ENCODE measurements around the gene SLC29A3.

SLC29A3 gene

GRCh38 chr10:71309919-71310318 is 9.1 kb upstream of the SLC29A3 start:
- DNase-seq (ENCODE audit: extremely low read depth, low read depth) = no peak
- TF ChIP-seq CTCF (IDR thresholded peaks at IDR 0.05; ENCODE audit: low read depth, low read length) = no peak

GRCh38 chr10:71312220-71312619 is 6.8 kb upstream of the SLC29A3 start:
- no peak for DNase-seq (ENCODE audit: extremely low read depth, low read depth)

GRCh38 chr10:71312811-71313789 is 6.0 kb upstream of the SLC29A3 start:
- TF ChIP-seq CTCF (IDR thresholded peaks at IDR 0.05; ENCODE audit: low read depth, low read length) = no peak
- peak; percentile 42 for DNase-seq (ENCODE audit: extremely low read depth, low read depth)

More at GRCh38 chr10:71312220-71312619, 6.8 kb upstream of the SLC29A3 start:
- no peak for TF ChIP-seq CTCF (IDR thresholded peaks at IDR 0.05; ENCODE audit: low read depth, low read length)

GRCh38 chr10:71314028-71314693 is 4.9 kb upstream of the SLC29A3 start:
- TF ChIP-seq CTCF (IDR thresholded peaks at IDR 0.05; ENCODE audit: low read depth, low read length) = peak; percentile 71
- DNase-seq (ENCODE audit: extremely low read depth, low read depth) = no peak

GRCh38 chr10:71314694-71315225 is 4.3 kb upstream of the SLC29A3 start:
- DNase-seq (ENCODE audit: extremely low read depth, low read depth) = no peak
- no peak for TF ChIP-seq CTCF (IDR thresholded peaks at IDR 0.05; ENCODE audit: low read depth, low read length)

GRCh38 chr10:71316056-71316785 is 2.8 kb upstream of the SLC29A3 start:
- no peak for TF ChIP-seq CTCF (IDR thresholded peaks at IDR 0.05; ENCODE audit: low read depth, low read length)

More at GRCh38 chr10:71316056-71316785, 2.8 kb upstream of the SLC29A3 start:
- no peak for DNase-seq (ENCODE audit: extremely low read depth, low read depth)

Measured in AG09319 (cell line).